H1 (cell line): ENCODE measurements around the gene ANKLE1. TPM values are rescaled to one million over a fixed set of nuclear protein-coding genes. Genes with fewer than 3 reads are reported as not detected.

Source experiments
- CTCF ChIA-PET: fragments of 300-600 bp; sonication (Branson Sonifier 250); formaldehyde crosslinking; loops from one replicate; lab custom pipeline; 2021; ENCODE audit not compliant: partially characterized antibody; lab: Charles Lee
- POLR2A ChIA-PET: fragments of 300-600 bp; sonication (Branson Sonifier 250); formaldehyde crosslinking; loops from one replicate; lab custom pipeline; 2021; ENCODE audit warnings: inconsistent platforms; ENCODE audit not compliant: partially characterized antibody; lab: Charles Lee
- DNase-seq, 2 experiments: peaks; one replicate each; pipeline versions ENCODE4 v3.0.0 to v3.0.0-alpha.2; 2010 to 2022; ENCODE audit warnings: low spot score in 2 of 2, low read depth in 1 of 2, mixed read lengths in 1 of 2
- FAIRE-seq: peaks from 2 replicates; lab custom pipeline; 2011; peaks lifted over from hg19 to GRCh38; lab: Jason Lieb, UNC
- H2AFZ ChIP-seq: 2 replicates; pipeline ENCODE4 v1.8.1; 2012; ENCODE audit warnings: low read length, inconsistent platforms
- H2AK5ac ChIP-seq: 2 replicates; pipeline ENCODE4 v1.6.1; 2013; ENCODE audit warnings: low read depth, low read length
- H2BK120ac ChIP-seq: replicated peaks from 2 replicates; pipeline ENCODE3; 2013; ENCODE audit warnings: low read depth, low read length, inconsistent platforms
- H2BK12ac ChIP-seq: 2 replicates; pipeline ENCODE4 v1.6.1; 2013; ENCODE audit warnings: low read depth, low read length
- H2BK15ac ChIP-seq: 2 replicates; pipeline ENCODE4 v1.6.1; 2013; ENCODE audit warnings: low read length
- H2BK20ac ChIP-seq: 2 replicates; pipeline ENCODE4 v1.6.1; 2013; ENCODE audit warnings: low read length
- H2BK5ac ChIP-seq: 2 replicates; pipeline ENCODE4 v1.6.1; 2013; ENCODE audit warnings: low read depth, low read length
- H3K14ac ChIP-seq: 2 replicates; pipeline ENCODE4 v1.6.1; 2013; ENCODE audit warnings: inconsistent platforms; ENCODE audit not compliant: insufficient read length
- H3K18ac ChIP-seq: 2 replicates; pipeline ENCODE4 v1.6.1; 2013; ENCODE audit warnings: low read length; ENCODE audit errors: extremely low read depth
- H3K23ac ChIP-seq: 2 replicates; pipeline ENCODE4 v1.6.1; 2013; ENCODE audit warnings: inconsistent platforms; ENCODE audit not compliant: insufficient read length
- H3K23me2 ChIP-seq: 2 replicates; pipeline ENCODE4 v1.6.1; 2013; ENCODE audit warnings: low read depth, low read length
- H3K27ac ChIP-seq: 2 replicates; pipeline ENCODE4 v1.6.1; 2011; ENCODE audit warnings: low read depth, low read length, inconsistent platforms
- H3K27me3 ChIP-seq, 4 experiments: replicated peaks in 1 of 4; 1 replicate in 1 of 4; 2 replicates in 3 of 4; pipeline versions ENCODE4 v1.6.1 to v1.8.1; 2011 to 2013; ENCODE audit warnings: low read length in 3 of 4, mild to moderate bottlenecking in 3 of 4, inconsistent platforms in 2 of 4, mixed read lengths in 2 of 4, moderate library complexity in 1 of 4; ENCODE audit not compliant: control insufficient read depth in 3 of 4, insufficient read depth in 3 of 4; ENCODE audit errors: extremely low read depth in 1 of 4
- H3K36me3 ChIP-seq, 4 experiments: 2 replicates each; pipeline versions ENCODE4 v1.6.1 to v1.8.1; 2011 to 2013; ENCODE audit warnings: mild to moderate bottlenecking in 4 of 4, low read length in 3 of 4, moderate library complexity in 2 of 4, control low read depth in 1 of 4, inconsistent platforms in 1 of 4; ENCODE audit not compliant: insufficient read depth in 4 of 4, control insufficient read depth in 2 of 4
- H3K4ac ChIP-seq: replicated peaks from 2 replicates; pipeline ENCODE3; 2013; ENCODE audit warnings: low read length, low read depth, mixed read lengths, inconsistent platforms; ENCODE audit not compliant: insufficient read length
- H3K4me1 ChIP-seq, 4 experiments: replicated peaks in 1 of 4; 1 replicate in 1 of 4; 2 replicates in 3 of 4; pipeline versions ENCODE4 v1.6.1 to v1.8.1; 2011 to 2013; ENCODE audit warnings: low read length in 3 of 4, inconsistent platforms in 2 of 4, mixed read lengths in 1 of 4; ENCODE audit not compliant: insufficient read depth in 4 of 4, control insufficient read depth in 3 of 4
- H3K4me2 ChIP-seq, 2 experiments: 2 replicates each; pipeline versions ENCODE4 v1.6.1 to v1.8.1; 2011 to 2013; ENCODE audit warnings: low read depth in 2 of 2, low read length in 2 of 2, control low read depth in 1 of 2, inconsistent platforms in 1 of 2, mild to moderate bottlenecking in 1 of 2; ENCODE audit not compliant: insufficient read depth in 1 of 2
- H3K4me3 ChIP-seq, 4 experiments: fragments of 200-600, 300-600 bp in 1 of 4; sonication (generic), shearing (Covaris generic), sonication (Bioruptor Twin) in 1 of 4; 2 replicates each; pipeline versions ENCODE4 v1.5.1 to v1.8.1; 2011 to 2016; ENCODE audit warnings: low read length in 4 of 4, low read depth in 3 of 4, control low read depth in 2 of 4, inconsistent platforms in 2 of 4, mild to moderate bottlenecking in 2 of 4, mixed read lengths in 1 of 4, moderate library complexity in 1 of 4; ENCODE audit not compliant: insufficient read depth in 2 of 4; ENCODE audit errors: extremely low read depth in 1 of 4
- H3K56ac ChIP-seq: replicated peaks from 2 replicates; pipeline ENCODE3; 2013; ENCODE audit warnings: low read depth, mild to moderate bottlenecking, mixed read lengths, low read length, inconsistent platforms; ENCODE audit not compliant: insufficient read length
- H3K79me1 ChIP-seq: 2 replicates; pipeline ENCODE4 v1.6.1; 2013; ENCODE audit warnings: low read depth, low read length, control low read depth
- H3K79me2 ChIP-seq, 2 experiments: 2 replicates each; pipeline versions ENCODE4 v1.6.1 to v1.8.1; 2012 to 2013; ENCODE audit warnings: low read length in 2 of 2, mild to moderate bottlenecking in 2 of 2, inconsistent platforms in 1 of 2; ENCODE audit not compliant: insufficient read depth in 2 of 2, control insufficient read depth in 1 of 2
- H3K9ac ChIP-seq, 4 experiments: replicated peaks in 1 of 4; 1 replicate in 1 of 4; 2 replicates in 3 of 4; pipeline versions ENCODE4 v1.6.1 to v1.8.1; 2011 to 2013; ENCODE audit warnings: low read depth in 3 of 4, low read length in 3 of 4, control low read depth in 2 of 4, mild to moderate bottlenecking in 2 of 4, moderate library complexity in 2 of 4, inconsistent platforms in 1 of 4; ENCODE audit errors: extremely low read depth in 1 of 4
- H3K9me3 ChIP-seq, 2 experiments: 2 replicates each; pipeline versions ENCODE4 v1.6.1 to v1.8.1; 2012 to 2013; ENCODE audit warnings: mild to moderate bottlenecking in 2 of 2, moderate library complexity in 2 of 2, control low read depth in 1 of 2, inconsistent platforms in 1 of 2, low read depth in 1 of 2, low read length in 1 of 2, mixed read lengths in 1 of 2; ENCODE audit not compliant: insufficient read depth in 2 of 2
- H4K20me1 ChIP-seq, 2 experiments: replicated peaks in 1 of 2; 2 replicates each; pipeline versions ENCODE3 to v1.8.1; 2011 to 2013; ENCODE audit warnings: inconsistent platforms in 2 of 2, low read length in 2 of 2, mild to moderate bottlenecking in 1 of 2; ENCODE audit not compliant: insufficient read depth in 2 of 2, control insufficient read depth in 1 of 2
- H4K5ac ChIP-seq: 2 replicates; pipeline ENCODE4 v1.6.1; 2013; ENCODE audit warnings: low read length, low read depth, mixed read lengths, inconsistent platforms; ENCODE audit not compliant: insufficient read length
- H4K8ac ChIP-seq: 2 replicates; pipeline ENCODE4 v1.8.0; 2013; ENCODE audit warnings: mild to moderate bottlenecking, moderate library complexity, low read length, inconsistent platforms; ENCODE audit not compliant: insufficient read depth; ENCODE audit errors: extremely low read depth
- H4K91ac ChIP-seq: replicated peaks from 2 replicates; pipeline ENCODE3; 2013; ENCODE audit warnings: low read length, mixed read lengths, inconsistent platforms; ENCODE audit not compliant: insufficient read length
- CBX5 ChIP-seq: fragments of 300-800, 300-1000 bp; sonication (generic); IDR thresholded peaks from 2 replicates; pipeline ENCODE4 v1.7.1; 2016; ENCODE audit warnings: antibody characterized with exemption, low read length, low read depth
- CHD2 ChIP-seq: IDR thresholded peaks from 2 replicates; pipeline ENCODE4 v1.6.1; 2012; ENCODE audit warnings: low read length, improper control_type of control experiment
- GABPA ChIP-seq: IDR thresholded peaks from 2 replicates; pipeline ENCODE4 v1.6.1; 2011; ENCODE audit warnings: mild to moderate bottlenecking, low read length, moderate library complexity, borderline replicate concordance; ENCODE audit not compliant: insufficient read depth
- KDM4A ChIP-seq: IDR thresholded peaks from one replicate; pipeline ENCODE4 v1.7.1; 2012; ENCODE audit warnings: low read depth, mild to moderate bottlenecking, moderate library complexity, low read length, inconsistent platforms; ENCODE audit not compliant: severe bottlenecking
- MAFK ChIP-seq: IDR thresholded peaks from 2 replicates; pipeline ENCODE4 v1.6.1; 2012; ENCODE audit warnings: low read depth, mild to moderate bottlenecking, improper control_type of control experiment, low read length
- NANOG ChIP-seq: IDR thresholded peaks from 2 replicates; pipeline ENCODE4 v1.6.1; 2011; ENCODE audit warnings: low read length, low read depth, mild to moderate bottlenecking, inconsistent platforms; ENCODE audit not compliant: insufficient read depth, poor library complexity, severe bottlenecking
- SAP30 ChIP-seq: fragments of 300-600 bp; sonication (generic); IDR thresholded peaks from 2 replicates; pipeline ENCODE4 v1.7.1; 2012; ENCODE audit warnings: low read length, moderate library complexity, mild to moderate bottlenecking, inconsistent platforms; ENCODE audit not compliant: insufficient read depth, insufficient replicate concordance
- SIX5 ChIP-seq: IDR thresholded peaks from 2 replicates; pipeline ENCODE4 v1.6.1; 2011; ENCODE audit warnings: mild to moderate bottlenecking, low read depth, low read length
- TAF7 ChIP-seq: optimal IDR thresholded peaks from 2 replicates; pipeline ENCODE3; 2011; ENCODE audit warnings: low read depth, mild to moderate bottlenecking, inconsistent platforms, low read length, moderate library complexity, borderline replicate concordance
- TCF12 ChIP-seq: IDR thresholded peaks from 2 replicates; pipeline ENCODE4 v1.6.1; 2011; ENCODE audit warnings: low read depth, mild to moderate bottlenecking, low read length
- WGBS, 2 experiments: shearing (Covaris generic) in 1 of 2; methylation state at CpG; one replicate each; pipeline versions ENCODE4 v1.1.6 to v1.1.7; 2013 to 2015; ENCODE audit warnings: low lambda C conversion rate in 2 of 2, mixed read lengths in 2 of 2, inconsistent platforms in 1 of 2, low coverage in 1 of 2, missing lambda C conversion rate in 1 of 2; ENCODE audit not compliant: insufficient replicate concordance in 2 of 2, insufficient coverage in 1 of 2, insufficient read length in 1 of 2; ENCODE audit errors: extremely low coverage in 1 of 2, missing lambda C conversion rate in 1 of 2; 5-methylcytosine and 5-hydroxymethylcytosine counted together
- polyA plus RNA-seq, 7 experiments: library from polyadenylated mRNA; depleted of rRNA in 3 of 7; stranded (reverse) in 5 of 7; unstranded in 2 of 7; fragments of >200 nt in 5 of 7; fragments of 200-250 nt in 2 of 7; gene quantifications; 1 replicate in 5 of 7; 2 replicates in 1 of 7; 4 replicates in 1 of 7; pipeline versions ENCODE4 v1.2.1 to v1.2.3, GENCODE V29; 2011 to 2013; ENCODE audit warnings: missing spikeins in 2 of 7, mixed read lengths in 2 of 7
- total RNA-seq: library from RNA; stranded (reverse); fragmentation: NEBNext Ultra II Directional; extraction: Animal tissue kit (Norgen Biotek cat#: 25700); gene quantifications from 2 replicates; pipeline ENCODE4 v1.2.1, GENCODE V29; 2021

ANKLE1 gene
- total and polyA plus RNA-seq, 2 of the 8 experiments (the other 6 are each of a cell fraction or from before 2014, with no cell fraction given), result 6.1 to 9.6 TPM

GRCh38 chr19:17266975-17267788 is 14.5 kb upstream of the ANKLE1 start, which contains the start of gene BABAM1:
BABAM1 (plus strand) TSS chr19:17267443; CDS start chr19:17268807, 1,364 bp downstream.
- no peak within 1 kb of the TSS for H2AK5ac ChIP-seq
- no peaks in the 10 kb centered on the region for H3K23me2 ChIP-seq
- peak within 1 kb of the TSS; percentile 81 for H2BK5ac ChIP-seq
- H2BK12ac ChIP-seq, result no peak within 1 kb of the TSS
- H2BK20ac ChIP-seq, result no peak within 1 kb of the TSS
- CTCF ChIA-PET, result interaction anchor here (0.6 to 2.7 kb wide), 8 partner anchors 17 to 200 kb away, joined by 3 to 8 read pairs (median 6); partner anchors contain the start of gene NR2F6
- DNase-seq (peak; percentile 88 to 96), FAIRE-seq (peak; percentile 99)
- H3K14ac ChIP-seq, result no peak within 1 kb of the TSS
- H4K91ac ChIP-seq, result no peak within 1 kb of the TSS
- peak within 1 kb of the TSS; percentile 60; the same call in 1 of the 2 replicates for H3K27ac ChIP-seq
- peak within 1 kb of the TSS; percentile 70 to 92 (median 89) for H3K9ac ChIP-seq
- POLR2A ChIA-PET, result interaction anchor here (0.6 to 12.8 kb wide), 18 partner anchors 12 to 441 kb away, joined by 3 to 113 read pairs (median 5); partner anchors contain the start of genes ANKLE1, DDA1 and USE1
- peak within 1 kb of the TSS; percentile 86 to 89 for H3K4me2 ChIP-seq
- no peak within 1 kb of the TSS for H3K23ac ChIP-seq
- H4K5ac ChIP-seq, result no peak within 1 kb of the TSS
- peak within 1 kb of the TSS; percentile 97; the same call in 1 of the 2 replicates for H4K8ac ChIP-seq
- H3K4me3 ChIP-seq, result peak within 1 kb of the TSS; percentile 71 to 100 (median 95)
- H2AFZ ChIP-seq, result 0 out of 2 replicates have a peak within 1 kb of the TSS, but pooled peaks have one; percentile 55
- H3K18ac ChIP-seq, result no peak within 1 kb of the TSS
- no peaks in the 10 kb centered on the region; the same call in 1 of the 2 replicates for H3K79me1 ChIP-seq
- no peaks in the 10 kb centered on the region for H3K9me3 ChIP-seq
- no peaks in the 10 kb centered on the region for H4K20me1 ChIP-seq
- H3K4me1 ChIP-seq, result peaks cover 0 to 8% (median 2%) of the 10 kb centered on the region in 4 experiments; a peak in 5 of 7 replicates
- WGBS, 2 experiments, result 2% methylated on average over 27 of the region's 27 CpGs; no CpG with 5 or more reads in 1 of the 2 experiments
- no peak within 1 kb of the TSS for H3K4ac ChIP-seq
- peaks cover 3 to 12% of the 10 kb centered on the region in 2 experiments; a peak in 3 of 4 replicates for H3K79me2 ChIP-seq
- no peaks in the 10 kb centered on the region for H3K27me3 ChIP-seq
- H3K36me3 ChIP-seq, result peaks cover 5 to 14% (median 8%) of the 10 kb centered on the region in 4 experiments; a peak in 5 of 8 replicates
- no peak within 1 kb of the TSS for H2BK120ac ChIP-seq
- peak within 1 kb of the TSS; percentile 8 for H3K56ac ChIP-seq
- no peak within 1 kb of the TSS for H2BK15ac ChIP-seq
- no peak for TF ChIP-seq NANOG
- peak; percentile 88 for TF ChIP-seq CHD2
- no peak for TF ChIP-seq KDM4A
- TF ChIP-seq CBX5, result no peak
- TF ChIP-seq GABPA, result peak; percentile 91
- TF ChIP-seq SAP30, result peak; percentile 61
- no peak for TF ChIP-seq TCF12
- TF ChIP-seq TAF7, result peak; percentile 86
- peak; percentile 85 for TF ChIP-seq SIX5
- no peak for TF ChIP-seq MAFK
